OCI-LY7 (cell line): Measurements from ENCODE around the gene ARHGAP26. TPM values are rescaled to one million over a fixed set of nuclear protein-coding genes. Genes with fewer than 3 reads are reported as not detected.

ENCODE experiments used
- BruUV-seq: library from RNA; stranded (reverse); fragments of 400-500 nt; replicated peaks from 2 replicates; lab custom pipeline; 2021; lab: Mats Ljungman, UMichigan
- CTCF ChIA-PET: fragments of 300-600 bp; sonication (Branson Sonifier 250); formaldehyde crosslinking; loops from one replicate; lab custom pipeline; 2022; ENCODE audit warnings: antibody characterized with exemption; ENCODE audit not compliant: unreplicated experiment; lab: Charles Lee
- POLR2A ChIA-PET: fragments of 300-600 bp; sonication (Branson Sonifier 250); formaldehyde crosslinking; loops from one replicate; lab custom pipeline; 2022; ENCODE audit warnings: antibody characterized with exemption; lab: Charles Lee
- DNase-seq: peaks from one replicate; pipeline ENCODE4 v3.0.0-alpha.2; 2015; ENCODE audit warnings: low spot score
- H2AFZ ChIP-seq: fragments of 200-600 bp; sonication (generic), shearing (Covaris generic); 2 replicates; pipeline ENCODE4 v1.6.1; 2014; ENCODE audit warnings: mild to moderate bottlenecking, antibody characterized with exemption, low read length, moderate library complexity
- H3K27ac ChIP-seq: fragments of 200-600 bp; sonication (generic); 2 replicates; pipeline ENCODE4 v1.5.1; 2014; ENCODE audit warnings: mixed run types, low read depth, mild to moderate bottlenecking, moderate library complexity, low read length, inconsistent platforms; ENCODE audit not compliant: poor library complexity, severe bottlenecking
- H3K36me3 ChIP-seq: fragments of 200-600 bp; sonication (generic); 2 replicates; pipeline ENCODE4 v1.6.1; 2014; ENCODE audit warnings: mild to moderate bottlenecking, antibody characterized with exemption, low read length, moderate library complexity, mixed read lengths; ENCODE audit not compliant: insufficient read depth
- H3K4me1 ChIP-seq: fragments of 200-600 bp; sonication (generic); 2 replicates; pipeline ENCODE4 v1.5.1; 2014; ENCODE audit warnings: mild to moderate bottlenecking, low read length; ENCODE audit not compliant: insufficient read depth, poor library complexity, severe bottlenecking
- H3K4me2 ChIP-seq: fragments of 200-600 bp; sonication (generic); 2 replicates; pipeline ENCODE4 v1.6.1; 2014; ENCODE audit warnings: mild to moderate bottlenecking, low read length
- H3K4me3 ChIP-seq: fragments of 200-600 bp; sonication (generic); 2 replicates; pipeline ENCODE4 v1.5.1; 2014; ENCODE audit warnings: mild to moderate bottlenecking, low read depth, low read length; ENCODE audit not compliant: poor library complexity, severe bottlenecking
- H3K79me2 ChIP-seq: fragments of 200-600 bp; sonication (generic); 2 replicates; pipeline ENCODE4 v1.6.1; 2016; ENCODE audit warnings: low read depth, mild to moderate bottlenecking, low read length, moderate library complexity, mixed read lengths; ENCODE audit not compliant: insufficient read depth
- H3K9me2 ChIP-seq: fragments of 200-600 bp; sonication (generic); 2 replicates; pipeline ENCODE4 v1.6.1; 2016; ENCODE audit warnings: mild to moderate bottlenecking, low read length, mixed read lengths; ENCODE audit not compliant: insufficient read depth
- H3K9me3 ChIP-seq: fragments of 200-600 bp; sonication (generic); 2 replicates; pipeline ENCODE4 v1.6.1; 2014; ENCODE audit warnings: mild to moderate bottlenecking, mixed run types, low read length, mixed read lengths
- H4K20me1 ChIP-seq: fragments of 200-600 bp; sonication (generic); 2 replicates; pipeline ENCODE4 v1.6.1; 2014; ENCODE audit warnings: mild to moderate bottlenecking, antibody characterized with exemption, low read length, moderate library complexity, mixed read lengths; ENCODE audit not compliant: insufficient read depth
- EZH2phosphoT487 ChIP-seq: fragments of 200-600 bp; sonication (generic); IDR thresholded peaks from 2 replicates; pipeline ENCODE4 v1.6.1; 2018; ENCODE audit warnings: low read depth, borderline replicate concordance, mild to moderate bottlenecking, mixed run types, antibody characterized with exemption, low read length, moderate library complexity, mixed read lengths
- intact Hi-C: fragments of 100-400 bp; cut with micrococcal nuclease; formaldehyde crosslinking; loops from one replicate; pipeline ENCODE4 v1.10.0; 2022; ENCODE audit not compliant: unreplicated experiment
- total RNA-seq, 2 experiments: library from RNA; depleted of rRNA in 1 of 2; stranded (reverse); fragments of >200 nt in 1 of 2; shearing (Covaris generic) in 1 of 2; gene quantifications; 2 replicates each; pipeline ENCODE4 v1.2.3, GENCODE V29; 2014 to 2022
- TF ChIP-seq, protein P1 (sequence below): fragments of 200-600 bp; sonication (generic); conservative IDR thresholded peaks from 2 replicates; pipeline ENCODE4 v1.5.1; 2014; ENCODE audit warnings: mild to moderate bottlenecking, antibody characterized with exemption, low read length, moderate library complexity, mixed read lengths

Gene ARHGAP26
- total RNA-seq, 2 experiments from 2014 or later, result 7.0 to 19.1 TPM

GRCh38 chr5:142763701-142764100, 6.5 kb upstream of the ARHGAP26 start:
- TF ChIP-seq EZH2phosphoT487, result no peak
- TF ChIP-seq, protein P1, sequence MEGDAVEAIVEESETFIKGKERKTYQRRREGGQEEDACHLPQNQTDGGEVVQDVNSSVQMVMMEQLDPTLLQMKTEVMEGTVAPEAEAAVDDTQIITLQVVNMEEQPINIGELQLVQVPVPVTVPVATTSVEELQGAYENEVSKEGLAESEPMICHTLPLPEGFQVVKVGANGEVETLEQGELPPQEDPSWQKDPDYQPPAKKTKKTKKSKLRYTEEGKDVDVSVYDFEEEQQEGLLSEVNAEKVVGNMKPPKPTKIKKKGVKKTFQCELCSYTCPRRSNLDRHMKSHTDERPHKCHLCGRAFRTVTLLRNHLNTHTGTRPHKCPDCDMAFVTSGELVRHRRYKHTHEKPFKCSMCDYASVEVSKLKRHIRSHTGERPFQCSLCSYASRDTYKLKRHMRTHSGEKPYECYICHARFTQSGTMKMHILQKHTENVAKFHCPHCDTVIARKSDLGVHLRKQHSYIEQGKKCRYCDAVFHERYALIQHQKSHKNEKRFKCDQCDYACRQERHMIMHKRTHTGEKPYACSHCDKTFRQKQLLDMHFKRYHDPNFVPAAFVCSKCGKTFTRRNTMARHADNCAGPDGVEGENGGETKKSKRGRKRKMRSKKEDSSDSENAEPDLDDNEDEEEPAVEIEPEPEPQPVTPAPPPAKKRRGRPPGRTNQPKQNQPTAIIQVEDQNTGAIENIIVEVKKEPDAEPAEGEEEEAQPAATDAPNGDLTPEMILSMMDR, result no peak
- H3K79me2 ChIP-seq, result no peaks in the 10 kb centered on the region
- H3K27ac ChIP-seq, result no peak overlapping the region
- no peaks in the 10 kb centered on the region for H4K20me1 ChIP-seq
- intact Hi-C loops, result no loop called here
- no peak overlapping the region for H3K4me3 ChIP-seq
- no TSS peak for BruUV-seq
- POLR2A ChIA-PET, result interaction anchor here (0.6 to 1.8 kb wide), 2 partner anchors 11 to 152 kb away, joined by 4 to 7 read pairs; no protein-coding TSS in a partner anchor
- DNase-seq, result no peak
- no peaks in the 10 kb centered on the region for H3K9me2 ChIP-seq
- H3K4me2 ChIP-seq, result no peak overlapping the region
- H2AFZ ChIP-seq, result no peak overlapping the region
- H3K4me1 ChIP-seq, result no peaks in the 10 kb centered on the region
- CTCF ChIA-PET, result no interaction called here
- H3K36me3 ChIP-seq, result no peaks in the 10 kb centered on the region
- no peaks in the 10 kb centered on the region for H3K9me3 ChIP-seq

- H3K36me3 ChIP-seq, result no peaks in the 10 kb centered on the region
- no peaks in the 10 kb centered on the region for H4K20me1 ChIP-seq
- DNase-seq, result no peak
- TF ChIP-seq, protein P1, result no peak
- TF ChIP-seq EZH2phosphoT487, result no peak
- ChIA-PET CTCF (no interaction called here), POLR2A (interaction anchor here (1.2 to 2.8 kb wide), 3 partner anchors 9 to 14 kb away, joined by 3 to 9 read pairs (median 4); no protein-coding TSS in a partner anchor)
- no peaks in the 10 kb centered on the region for H3K9me3 ChIP-seq
- intact Hi-C loops, result no loop called here
- BruUV-seq, result no TSS peak
- no peaks in the 10 kb centered on the region for H3K79me2 ChIP-seq
- H3K4me1 ChIP-seq, result peaks cover 15% of the 10 kb centered on the region
- H3K9me2 ChIP-seq, result no peaks in the 10 kb centered on the region
- no peak overlapping the region for H2AFZ ChIP-seq
- H3K4me2 ChIP-seq, result no peak overlapping the region
- no peak overlapping the region for H3K4me3 ChIP-seq
- H3K27ac ChIP-seq, result no peak overlapping the region
Observed at GRCh38 chr5:142767178-142767577, 3.0 kb upstream of the ARHGAP26 start.

DNA sequence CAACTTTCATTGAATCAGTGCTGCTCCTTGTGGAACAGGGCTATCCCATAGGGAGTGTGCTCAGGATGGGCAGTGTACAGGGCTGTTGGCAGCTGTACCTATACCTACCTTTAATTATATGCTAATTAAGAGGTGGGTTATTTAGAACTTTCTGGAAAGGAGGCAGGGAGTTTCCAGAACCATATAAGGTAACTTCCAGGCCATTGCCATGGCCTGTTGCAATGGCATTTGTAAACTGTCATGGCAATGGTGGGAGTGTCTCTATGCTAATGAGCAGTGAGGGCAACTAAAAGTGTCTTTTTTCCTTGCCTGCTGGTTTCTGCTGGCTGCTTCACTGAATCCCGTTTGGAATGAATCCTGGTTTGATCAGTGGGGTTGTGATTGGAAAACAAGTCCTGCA, 2.3 kb upstream of the ARHGAP26 start:
- Histone ChIP-seq H3K9me3 (no peaks in the 10 kb centered on the region), H2AFZ (no peak overlapping the region), H3K4me1 (peaks cover 15% of the 10 kb centered on the region), H3K36me3 (no peaks in the 10 kb centered on the region), H3K9me2 (no peaks in the 10 kb centered on the region), H4K20me1 (no peaks in the 10 kb centered on the region), H3K4me3 (no peak overlapping the region), H3K27ac (no peak overlapping the region), H3K4me2 (no peak overlapping the region), H3K79me2 (no peaks in the 10 kb centered on the region)
- no TSS peak for BruUV-seq
- ChIA-PET POLR2A (interaction anchor here (0.6 to 2.8 kb wide), 4 partner anchors 9 to 207 kb away, joined by 3 to 9 read pairs (median 4); no protein-coding TSS in a partner anchor), CTCF (no interaction called here)
- intact Hi-C loops, result no loop called here
- TF ChIP-seq, protein P1, result no peak
- no peak for TF ChIP-seq EZH2phosphoT487
- DNase-seq, result no peak
